CD4-positive, alpha-beta T cell treated with Interleukin-6 at 100 ng/mL for 8 hours (primary cell): Measurements from ENCODE around the gene ZNF324B.
"Not testable (repeated sequence)": the region's sequence is repeated elsewhere in the genome, so short reads cannot be mapped to it uniquely, and the experiment has no call there.

Experiments used
- DNase-seq: peaks from one replicate; pipeline ENCODE4 v3.0.0-alpha.2; 2020; ENCODE audit warnings: mixed read lengths, low spot score

The ZNF324B gene

GRCh38 chr19:58480481-58480830 lies 29.0 kb downstream of the ZNF324B start:
- no peak for DNase-seq

DNA sequence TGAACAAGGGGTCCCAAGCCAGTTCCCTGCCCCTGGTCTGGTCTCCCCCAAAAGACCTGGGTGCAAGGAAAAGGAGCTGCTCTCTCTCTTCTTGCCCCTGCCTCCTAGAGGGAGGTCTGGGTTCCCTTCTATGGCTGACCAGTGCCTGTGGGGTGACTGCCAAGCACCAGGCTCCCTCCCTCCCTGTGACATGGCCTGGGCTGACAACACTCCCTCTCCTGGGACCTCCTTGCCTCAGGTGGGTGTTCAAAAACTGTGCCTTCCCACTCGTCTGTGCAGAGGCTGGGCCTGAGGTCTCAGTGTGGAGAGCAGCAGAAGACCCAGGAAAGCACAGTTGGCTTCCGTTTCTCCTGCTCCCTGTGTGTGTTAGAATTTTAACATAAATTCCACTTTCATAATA lies 29.4 kb downstream of the ZNF324B start:
- no peak for DNase-seq

GRCh38 chr19:58482372-58482771 lies 30.9 kb downstream of the ZNF324B start:
- DNase-seq = no peak

DNA sequence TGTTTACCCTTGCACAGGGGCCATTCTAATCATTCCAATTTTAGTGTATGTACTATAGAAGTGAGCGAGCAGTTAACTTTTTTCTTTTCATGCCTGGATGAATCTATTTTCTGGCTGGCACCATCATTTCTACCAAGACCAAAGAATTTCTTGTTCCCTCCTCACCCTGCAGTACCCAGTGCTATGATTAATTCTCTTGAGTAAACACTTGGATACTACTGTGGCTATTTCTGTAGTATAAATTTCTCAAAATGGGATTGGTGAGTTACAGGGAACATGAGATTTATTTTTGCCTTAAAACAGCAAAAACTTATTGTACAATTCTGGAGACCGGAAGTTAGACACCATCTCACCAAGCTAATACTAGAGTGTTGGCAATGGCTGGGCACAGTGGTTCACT lies 32.4 kb downstream of the ZNF324B start:
- no peak for DNase-seq

DNA sequence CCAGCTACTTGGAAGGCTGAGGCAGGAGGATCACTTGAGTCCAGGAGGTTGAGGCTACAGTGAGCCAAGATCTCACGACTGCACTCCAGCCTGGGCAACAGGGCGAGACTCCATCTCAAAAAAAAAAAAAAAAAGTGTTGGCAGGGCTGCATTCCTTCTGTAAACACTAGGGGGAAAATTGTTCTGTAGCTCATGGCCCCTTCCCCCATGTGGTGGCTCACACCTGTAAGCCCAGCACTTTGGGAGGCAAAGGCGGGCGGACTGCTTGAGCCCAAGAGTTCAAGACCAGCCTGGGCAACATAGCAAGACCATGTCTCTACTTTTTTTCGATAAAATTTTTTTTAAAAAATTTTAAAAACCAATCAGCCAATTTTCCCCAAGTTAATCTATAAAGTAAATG lies 32.9 kb downstream of the ZNF324B start:
- not testable (repeated sequence) for DNase-seq

DNA sequence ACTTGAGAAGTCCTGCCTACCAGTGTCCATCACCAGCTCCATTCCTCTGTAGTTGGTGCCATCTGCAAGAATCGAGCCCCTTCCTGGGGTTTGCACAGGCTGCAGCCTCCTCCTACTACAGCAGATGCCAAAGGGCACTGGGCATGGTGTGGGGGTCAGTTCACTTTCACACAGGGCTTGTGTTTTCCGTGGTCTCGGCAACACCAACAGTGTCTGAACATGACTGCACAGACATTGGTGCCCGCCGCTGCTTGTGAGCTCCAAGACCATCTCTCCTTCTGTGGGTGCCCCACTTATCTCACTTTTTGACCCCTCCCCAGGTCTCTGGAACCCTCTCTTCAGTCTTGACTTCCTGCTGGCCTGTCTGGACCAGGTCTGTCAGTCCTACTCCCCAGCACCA lies 40.0 kb downstream of the ZNF324B start:
- no peak for DNase-seq

DNA sequence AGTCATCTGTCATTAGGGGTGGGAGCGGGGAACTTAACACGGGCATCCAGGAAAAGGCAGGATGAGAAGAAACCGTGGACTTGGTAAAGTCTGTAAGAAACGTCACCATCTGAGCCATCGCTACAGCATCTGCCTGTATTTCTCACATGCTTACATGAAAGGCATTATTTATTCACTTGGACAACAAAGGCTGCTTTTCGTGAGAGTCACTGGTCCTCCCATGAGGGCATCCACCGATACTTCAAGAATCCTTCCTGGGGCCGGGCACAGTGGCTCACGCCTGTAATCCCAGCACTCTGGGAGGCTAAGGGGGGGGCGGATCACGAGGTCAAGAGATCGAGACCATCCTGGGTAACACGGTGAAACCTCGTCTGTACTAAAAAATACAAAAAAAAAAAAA lies 40.8 kb downstream of the ZNF324B start:
- no peak for DNase-seq

GRCh38 chr19:58497634-58498170 lies 46.3 kb downstream of the ZNF324B start:
- DNase-seq = no peak

- no peak for DNase-seq
Measured at GRCh38 chr19:58498316-58499020, 47.0 kb downstream of the ZNF324B start.

DNA sequence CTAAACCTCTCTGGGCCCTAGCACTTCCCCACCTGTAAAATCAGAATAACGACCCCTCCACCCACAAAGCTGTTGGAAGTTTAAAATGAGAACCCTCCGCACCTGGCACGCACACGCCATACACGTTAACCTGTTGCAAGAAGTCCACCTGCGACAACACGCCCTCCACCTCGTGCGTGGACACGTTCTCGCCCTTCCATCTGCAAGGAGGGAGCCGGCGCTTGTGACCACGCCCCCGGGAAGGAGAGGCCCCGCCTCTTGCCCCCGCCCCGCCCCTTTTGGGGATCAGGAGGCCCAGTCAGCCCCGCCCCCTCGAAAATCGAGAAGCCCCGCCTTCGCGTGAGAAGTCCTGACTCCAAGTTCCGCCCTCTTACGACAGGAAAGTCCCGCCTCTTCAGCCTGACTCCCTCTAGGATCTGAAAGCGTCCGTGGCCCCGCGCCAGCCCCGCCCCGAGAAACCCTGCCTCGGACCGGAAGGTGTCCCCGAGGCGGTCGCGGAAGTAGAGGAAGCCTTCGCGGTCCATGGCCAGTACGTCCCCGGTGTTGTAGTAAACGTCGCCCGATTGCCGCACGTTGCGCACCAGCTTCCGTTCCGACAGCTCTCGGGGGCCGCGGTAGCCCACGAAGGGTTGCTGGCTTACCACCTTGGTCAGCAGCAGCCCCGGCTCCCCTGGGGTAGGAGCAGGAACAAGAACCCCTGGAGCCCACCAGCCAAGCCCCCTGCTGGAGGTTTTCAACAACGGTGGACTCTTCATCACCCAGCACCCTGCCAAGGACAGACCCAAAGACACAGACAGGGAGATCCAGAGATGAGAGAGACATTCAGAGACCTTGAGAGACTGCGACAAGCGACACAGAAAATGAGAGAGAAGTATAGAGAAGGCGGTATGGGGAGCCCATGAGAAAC lies 47.9 kb downstream of the ZNF324B start:
- DNase-seq = peak; percentile 96

DNA sequence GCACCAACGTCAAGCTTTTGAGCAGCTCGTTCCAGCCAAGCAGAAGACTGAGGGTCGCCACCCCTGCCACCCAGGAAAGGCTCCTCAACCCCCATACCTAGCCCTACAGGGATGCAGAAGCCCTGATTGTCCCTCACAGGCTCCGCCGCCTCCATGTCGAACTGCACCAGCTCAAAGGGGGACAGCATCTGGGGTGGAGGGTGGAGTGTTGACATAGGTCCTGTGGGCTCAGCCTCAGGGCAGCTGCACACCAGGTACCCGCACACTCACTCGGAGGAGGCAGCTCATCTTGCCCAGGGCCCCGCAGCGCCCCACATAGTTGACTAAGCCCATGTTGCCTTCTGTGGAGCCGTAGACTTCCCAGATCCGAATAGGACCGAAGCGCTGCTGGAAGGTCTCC lies 48.8 kb downstream of the ZNF324B start:
- DNase-seq = no peak
